ENCODE data around the gene PHPT1.
"Not testable (repeated sequence)": the region's sequence is repeated elsewhere in the genome, so short reads cannot be mapped to it uniquely, and the experiment has no call there.

PHPT1 gene

GRCh38 chr9:136823136-136824046 is 25.8 kb upstream of the PHPT1 start:
- no peak for DNase-seq

- DNase-seq: no peak
Measured at GRCh38 chr9:136824496-136825225, 24.5 kb upstream of the PHPT1 start.

GRCh38 chr9:136825295-136826187 is 23.7 kb upstream of the PHPT1 start:
- DNase-seq: no peak

- no peak for DNase-seq
Measured at GRCh38 chr9:136826188-136826541, 23.0 kb upstream of the PHPT1 start.

- DNase-seq: no peak
Measured at GRCh38 chr9:136826703-136827582, 22.3 kb upstream of the PHPT1 start.

- DNase-seq: no peak
Measured at GRCh38 chr9:136827794-136828473, 21.3 kb upstream of the PHPT1 start.

- DNase-seq: no peak
Measured at GRCh38 chr9:136828474-136829140, 20.6 kb upstream of the PHPT1 start.

GRCh38 chr9:136829412-136829811 is 19.8 kb upstream of the PHPT1 start:
- no peak for DNase-seq

GRCh38 chr9:136829981-136830885 is 19.0 kb upstream of the PHPT1 start:
- DNase-seq: no peak

- DNase-seq: no peak
Measured at GRCh38 chr9:136831002-136831719, 18.0 kb upstream of the PHPT1 start.

GRCh38 chr9:136831720-136832104 is 17.5 kb upstream of the PHPT1 start:
- no peak for DNase-seq

GRCh38 chr9:136832581-136832980 is 16.6 kb upstream of the PHPT1 start:
- no peak for DNase-seq

GRCh38 chr9:136833381-136834048 is 15.7 kb upstream of the PHPT1 start:
- DNase-seq: not testable (repeated sequence)

- DNase-seq: no peak
Measured at GRCh38 chr9:136835162-136835931, 13.9 kb upstream of the PHPT1 start.

- DNase-seq: no peak
Measured at GRCh38 chr9:136835932-136836904, 13.0 kb upstream of the PHPT1 start.

All from fibroblast of skin of back (primary cell).